HCT116 (cell line): ENCODE data around the gene SPOCD1. TPM values are rescaled to one million over a fixed set of nuclear protein-coding genes. Genes with fewer than 3 reads are reported as not detected.

Experiments used
- ATAC-seq: fragments of 200-7000 bp; cut with Tn5 transposase; 2 replicates; pipeline ENCODE4 v1.9.1; 2020; ENCODE audit warnings: mild to moderate bottlenecking, moderate library complexity
- BruUV-seq: library from RNA; stranded (reverse); fragments of 400-500 nt; replicated peaks from 2 replicates; lab custom pipeline; 2021; lab: Mats Ljungman, UMichigan
- CTCF ChIA-PET: fragments of 300-600 bp; sonication (Branson Sonifier 250); formaldehyde crosslinking; loops from one replicate; lab custom pipeline; 2021; ENCODE audit warnings: antibody characterized with exemption; lab: Charles Lee
- POLR2A ChIA-PET: fragments of 300-600, 350-600 bp; sonication (Branson Sonifier 250); formaldehyde crosslinking; loops from one replicate; lab custom pipeline; 2021; ENCODE audit warnings: antibody characterized with exemption; lab: Charles Lee
- RAD21 ChIA-PET, 2 experiments: fragments of 300-600 bp; sonication (Branson Sonifier 250); formaldehyde crosslinking; loops; one replicate each; lab custom pipeline; 2023; ENCODE audit warnings: low total read pairs in 2 of 2; ENCODE audit not compliant: uncharacterized antibody in 2 of 2, unreplicated experiment in 2 of 2, low non-redundant PET in 1 of 2; lab: Charles Lee
- DNase-seq: peaks from one replicate; pipeline ENCODE4 v3.0.0-alpha.2; 2010; ENCODE audit warnings: low read depth, low spot score
- H2AFZ ChIP-seq: fragments of 200-600 bp; shearing (Covaris generic), sonication (generic); 2 replicates; pipeline ENCODE4 v1.6.1; 2017; ENCODE audit warnings: low read depth, mixed run types, mixed read lengths, antibody characterized with exemption, low read length; ENCODE audit not compliant: poor library complexity, severe bottlenecking
- H3K27ac ChIP-seq: 2 replicates; pipeline ENCODE4 v1.5.1; 2012; ENCODE audit warnings: low read depth, low read length
- H3K27me3 ChIP-seq: fragments of 200-600 bp; sonication (generic); 2 replicates; pipeline ENCODE4 v1.6.1; 2016; ENCODE audit warnings: mixed run types, low read length, mixed read lengths; ENCODE audit not compliant: insufficient read depth
- H3K36me3 ChIP-seq, 2 experiments: fragments of 200-500 bp in 1 of 2; fragments of 200-600 bp in 1 of 2; sonication (Bioruptor generic) in 1 of 2; sonication (generic) in 1 of 2; 2 replicates each; pipeline versions ENCODE4 v1.5.1 to v1.6.1; 2014 to 2016; ENCODE audit warnings: low read length in 2 of 2, inconsistent platforms in 1 of 2, mixed read lengths in 1 of 2, mixed run types in 1 of 2; ENCODE audit not compliant: insufficient read depth in 2 of 2, control insufficient read depth in 1 of 2
- H3K4me1 ChIP-seq, 2 experiments: fragments of 200-600 bp in 1 of 2; sonication (generic) in 1 of 2; 2 replicates each; pipeline versions ENCODE4 v1.5.1 to v1.6.1; 2012 to 2017; ENCODE audit warnings: low read length in 2 of 2, inconsistent platforms in 1 of 2, mild to moderate bottlenecking in 1 of 2, mixed read lengths in 1 of 2, mixed run types in 1 of 2, moderate library complexity in 1 of 2; ENCODE audit not compliant: insufficient read depth in 2 of 2, control insufficient read depth in 1 of 2
- H3K4me2 ChIP-seq: fragments of 200-600 bp; sonication (generic); 2 replicates; pipeline ENCODE4 v1.6.1; 2017; ENCODE audit warnings: mixed run types, low read length, mixed read lengths
- H3K4me3 ChIP-seq, 2 experiments: fragments of 200-600 bp in 1 of 2; sonication (generic) in 1 of 2; replicated peaks in 1 of 2; 2 replicates each; pipeline ENCODE4 v1.5.1; 2011 to 2016; ENCODE audit warnings: low read length in 2 of 2, control low read depth in 1 of 2, low read depth in 1 of 2, mild to moderate bottlenecking in 1 of 2, mixed read lengths in 1 of 2, mixed run types in 1 of 2
- H3K79me2 ChIP-seq: fragments of 200-600 bp; sonication (generic); 2 replicates; pipeline ENCODE4 v1.6.1; 2017; ENCODE audit warnings: mild to moderate bottlenecking, mixed run types, low read length, moderate library complexity, mixed read lengths; ENCODE audit not compliant: insufficient read depth
- H3K9ac ChIP-seq: fragments of 200-600 bp; sonication (generic); 2 replicates; pipeline ENCODE4 v1.6.1; 2016; ENCODE audit warnings: low read length, mixed read lengths
- H3K9me2 ChIP-seq: fragments of 200-600 bp; sonication (generic), shearing (Covaris generic); 2 replicates; pipeline ENCODE4 v1.6.1; 2017; ENCODE audit warnings: mixed run types, mild to moderate bottlenecking, moderate library complexity; ENCODE audit not compliant: insufficient read depth
- H3K9me3 ChIP-seq, 2 experiments: fragments of 200-500 bp in 1 of 2; fragments of 200-600 bp in 1 of 2; sonication (Bioruptor generic) in 1 of 2; sonication (generic) in 1 of 2; 2 replicates each; pipeline ENCODE4 v1.6.1; 2014 to 2017; ENCODE audit warnings: low read length in 2 of 2, mixed read lengths in 2 of 2, inconsistent platforms in 1 of 2, low read depth in 1 of 2, mild to moderate bottlenecking in 1 of 2, mixed run types in 1 of 2, moderate library complexity in 1 of 2; ENCODE audit not compliant: control insufficient read depth in 1 of 2, insufficient read depth in 1 of 2
- H4K20me1 ChIP-seq: fragments of 200-600 bp; sonication (generic), shearing (Covaris generic); 2 replicates; pipeline ENCODE4 v1.6.1; 2017; ENCODE audit warnings: mixed run types, mild to moderate bottlenecking, moderate library complexity; ENCODE audit not compliant: insufficient read depth
- EGR1 ChIP-seq: IDR thresholded peaks from 2 replicates; pipeline ENCODE4 v1.6.1; 2012; ENCODE audit warnings: low read depth
- FOSL1 ChIP-seq: IDR thresholded peaks from 2 replicates; pipeline ENCODE4 v1.6.1; 2012; ENCODE audit warnings: low read depth
- MAX ChIP-seq: IDR thresholded peaks from 2 replicates; pipeline ENCODE4 v1.6.1; 2012
- POLR2A ChIP-seq: IDR thresholded peaks from 2 replicates; pipeline ENCODE4 v1.7.0; 2011; ENCODE audit warnings: borderline replicate concordance; ENCODE audit not compliant: insufficient read depth, insufficient read length; ENCODE audit errors: extremely low read depth
- REST ChIP-seq: IDR thresholded peaks from 2 replicates; pipeline ENCODE4 v1.6.1; 2012; ENCODE audit warnings: low read depth
- ZBTB33 ChIP-seq: IDR thresholded peaks from 2 replicates; pipeline ENCODE4 v1.6.1; 2011; ENCODE audit warnings: mild to moderate bottlenecking, low read length, moderate library complexity; ENCODE audit not compliant: insufficient replicate concordance; ENCODE audit errors: extremely low read depth
- intact Hi-C: fragments of 100-400 bp; cut with micrococcal nuclease; formaldehyde crosslinking; loops from 2 replicates; pipeline ENCODE4 v1.10.0; 2022
- total RNA-seq: library from RNA; stranded (reverse); gene quantifications from one replicate; pipeline ENCODE4 v1.2.1, GENCODE V29; 2021; ENCODE audit not compliant: unreplicated experiment

The SPOCD1 gene
- total RNA-seq, 1 experiment from 2014 or later, result 5.0 TPM

- Histone ChIP-seq H3K9me3 (no peaks in the 10 kb centered on the region), H3K9me2 (no peaks in the 10 kb centered on the region), H3K4me2 (no peak overlapping the region), H3K4me1 (peaks cover 7 to 14% of the 10 kb centered on the region in 2 experiments), H3K27ac (no peak overlapping the region), H3K4me3 (no peak overlapping the region), H4K20me1 (no peaks in the 10 kb centered on the region), H3K36me3 (no peaks in the 10 kb centered on the region), H3K9ac (no peak overlapping the region), H3K27me3 (no peaks in the 10 kb centered on the region), H3K79me2 (no peaks in the 10 kb centered on the region), H2AFZ (no peak overlapping the region)
- ATAC-seq (no peak), DNase-seq (no peak)
- ChIA-PET RAD21 (no interaction called here), POLR2A (no interaction called here), CTCF (no interaction called here)
- TF ChIP-seq FOSL1 (no peak), ZBTB33 (no peak), POLR2A (no peak), MAX (no peak), REST (no peak), EGR1 (no peak)
- intact Hi-C loops, result no loop called here
- BruUV-seq, result no TSS peak
Measured at GRCh38 chr1:31747304-31747703, 68.5 kb downstream of the SPOCD1 start.
